GM12874 (cell line): ENCODE results near the gene NFYC.

Experiments used
- TF ChIP-seq, protein P1 (sequence below): IDR thresholded peaks from 2 replicates; pipeline ENCODE4 v1.5.1; 2011; ENCODE audit warnings: low read depth, mild to moderate bottlenecking, control low read depth, low read length, moderate library complexity; ENCODE audit not compliant: insufficient read depth

Gene NFYC

DNA sequence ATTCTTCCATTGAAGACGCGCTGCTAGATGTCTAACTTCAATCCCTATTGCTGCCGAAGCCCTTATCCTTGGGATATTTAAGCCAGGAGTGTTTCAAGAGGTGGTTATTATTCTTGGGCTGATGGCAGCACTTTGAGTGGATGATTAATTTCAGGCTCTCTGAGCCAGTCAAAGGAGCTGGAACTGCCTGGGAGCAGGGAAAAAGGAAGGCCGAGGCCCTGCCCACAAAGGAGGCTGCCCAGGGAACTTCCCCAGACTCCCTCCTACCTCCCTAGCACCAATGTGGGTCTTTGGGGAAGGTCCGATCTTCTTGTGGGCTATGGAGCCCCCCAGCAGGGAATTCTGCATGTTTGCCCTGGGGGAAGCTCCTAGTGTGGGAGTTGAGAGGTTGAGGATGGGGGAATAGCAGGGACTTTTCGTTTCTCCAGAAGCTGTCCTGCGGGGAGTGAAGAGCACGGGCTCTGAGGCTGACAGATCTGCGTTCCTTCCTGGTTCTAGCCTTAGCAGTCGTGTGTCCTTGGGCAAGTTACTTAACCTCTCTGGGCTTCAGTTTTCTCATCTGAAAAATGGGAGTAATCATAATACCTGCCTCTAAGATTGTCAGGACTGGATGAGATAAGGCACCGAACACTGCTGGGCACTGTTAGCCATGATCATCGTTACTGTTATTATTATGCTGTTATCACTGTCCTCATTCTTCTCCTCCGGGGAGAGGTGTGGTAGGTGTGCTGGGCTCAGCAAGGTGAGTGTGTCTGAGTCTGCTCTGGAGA is 98.3 kb downstream of the NFYC start:
- TF ChIP-seq, protein P1, sequence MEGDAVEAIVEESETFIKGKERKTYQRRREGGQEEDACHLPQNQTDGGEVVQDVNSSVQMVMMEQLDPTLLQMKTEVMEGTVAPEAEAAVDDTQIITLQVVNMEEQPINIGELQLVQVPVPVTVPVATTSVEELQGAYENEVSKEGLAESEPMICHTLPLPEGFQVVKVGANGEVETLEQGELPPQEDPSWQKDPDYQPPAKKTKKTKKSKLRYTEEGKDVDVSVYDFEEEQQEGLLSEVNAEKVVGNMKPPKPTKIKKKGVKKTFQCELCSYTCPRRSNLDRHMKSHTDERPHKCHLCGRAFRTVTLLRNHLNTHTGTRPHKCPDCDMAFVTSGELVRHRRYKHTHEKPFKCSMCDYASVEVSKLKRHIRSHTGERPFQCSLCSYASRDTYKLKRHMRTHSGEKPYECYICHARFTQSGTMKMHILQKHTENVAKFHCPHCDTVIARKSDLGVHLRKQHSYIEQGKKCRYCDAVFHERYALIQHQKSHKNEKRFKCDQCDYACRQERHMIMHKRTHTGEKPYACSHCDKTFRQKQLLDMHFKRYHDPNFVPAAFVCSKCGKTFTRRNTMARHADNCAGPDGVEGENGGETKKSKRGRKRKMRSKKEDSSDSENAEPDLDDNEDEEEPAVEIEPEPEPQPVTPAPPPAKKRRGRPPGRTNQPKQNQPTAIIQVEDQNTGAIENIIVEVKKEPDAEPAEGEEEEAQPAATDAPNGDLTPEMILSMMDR = no peak

DNA sequence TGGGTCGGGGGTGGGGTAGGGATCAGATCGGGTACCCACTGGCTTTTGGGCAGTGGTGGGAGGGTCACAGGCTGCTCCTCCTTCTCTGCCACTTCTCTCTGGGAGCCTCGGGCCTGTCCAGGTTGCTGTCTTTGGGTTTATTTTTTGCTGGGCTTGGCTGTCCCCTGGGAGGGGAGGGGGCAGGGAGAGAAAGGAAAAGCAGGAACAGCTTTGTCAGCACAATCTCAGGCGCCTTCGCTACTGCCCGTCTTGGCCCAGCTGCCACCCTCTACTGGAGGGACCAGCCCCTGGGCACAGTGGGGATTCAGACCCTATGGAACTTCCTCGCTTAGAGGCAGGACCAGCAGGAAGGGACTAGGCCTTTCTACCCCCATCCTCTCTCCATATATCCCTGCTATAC is 100.5 kb downstream of the NFYC start:
- TF ChIP-seq, protein P1 = no peak

GRCh38 chr1:40793617-40794016 is 102.1 kb downstream of the NFYC start:
- TF ChIP-seq, protein P1 = no peak

DNA sequence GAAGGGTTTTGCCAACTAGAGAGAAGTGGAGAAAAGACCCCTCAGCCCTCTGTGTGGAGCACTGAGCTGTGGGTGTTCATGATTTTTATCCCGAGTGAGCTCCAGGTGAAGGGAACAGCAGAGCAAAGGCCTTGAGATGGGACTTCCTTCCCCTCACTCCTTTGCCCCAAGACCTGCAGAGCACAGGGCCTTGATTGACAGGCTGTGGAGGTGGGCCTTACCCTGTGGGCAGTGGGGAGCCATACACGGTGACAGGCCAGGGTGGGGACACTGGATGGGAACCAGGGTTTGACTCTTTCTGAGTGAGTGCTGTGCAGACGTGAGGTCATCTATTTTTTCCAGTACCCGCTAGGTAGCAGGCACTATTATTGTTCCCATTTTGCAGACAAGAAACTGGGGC is 102.5 kb downstream of the NFYC start:
- TF ChIP-seq, protein P1 = no peak

DNA sequence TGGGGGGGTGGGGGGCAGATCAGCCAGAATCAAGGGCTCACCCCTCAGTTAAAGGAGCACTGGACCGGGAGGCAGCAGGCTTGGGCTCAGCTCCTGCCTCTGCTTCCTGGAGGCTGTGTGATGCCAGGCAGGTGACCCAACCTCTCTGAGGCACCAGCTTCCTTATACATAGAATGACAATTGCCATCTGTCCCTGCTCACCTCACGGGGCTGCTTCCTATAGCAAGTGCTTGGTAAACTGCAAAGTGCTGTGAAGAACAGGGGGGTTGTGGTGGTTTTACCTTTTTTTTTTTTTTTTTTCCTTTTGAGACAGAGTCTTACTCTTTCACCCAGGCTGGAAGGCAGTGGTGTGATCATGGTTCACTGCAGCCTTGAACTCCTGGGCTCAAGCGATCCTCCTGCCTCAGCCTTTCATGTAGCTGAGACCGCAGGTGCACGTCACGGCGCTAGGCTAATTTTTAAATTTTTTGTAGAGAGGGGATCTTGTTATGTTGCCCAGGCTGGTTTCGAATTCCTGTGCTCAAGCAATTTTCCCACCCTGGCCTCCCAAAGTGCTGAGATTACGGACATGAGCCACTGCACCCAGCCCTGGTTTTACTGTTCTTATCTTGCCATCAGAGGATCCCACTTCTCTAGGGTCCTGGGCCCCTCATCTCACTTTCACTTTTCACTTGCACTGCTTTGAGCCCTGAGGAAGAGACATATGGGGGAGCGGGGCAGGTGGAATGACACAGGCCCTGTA is 103.6 kb downstream of the NFYC start:
- TF ChIP-seq, protein P1 = no peak

DNA sequence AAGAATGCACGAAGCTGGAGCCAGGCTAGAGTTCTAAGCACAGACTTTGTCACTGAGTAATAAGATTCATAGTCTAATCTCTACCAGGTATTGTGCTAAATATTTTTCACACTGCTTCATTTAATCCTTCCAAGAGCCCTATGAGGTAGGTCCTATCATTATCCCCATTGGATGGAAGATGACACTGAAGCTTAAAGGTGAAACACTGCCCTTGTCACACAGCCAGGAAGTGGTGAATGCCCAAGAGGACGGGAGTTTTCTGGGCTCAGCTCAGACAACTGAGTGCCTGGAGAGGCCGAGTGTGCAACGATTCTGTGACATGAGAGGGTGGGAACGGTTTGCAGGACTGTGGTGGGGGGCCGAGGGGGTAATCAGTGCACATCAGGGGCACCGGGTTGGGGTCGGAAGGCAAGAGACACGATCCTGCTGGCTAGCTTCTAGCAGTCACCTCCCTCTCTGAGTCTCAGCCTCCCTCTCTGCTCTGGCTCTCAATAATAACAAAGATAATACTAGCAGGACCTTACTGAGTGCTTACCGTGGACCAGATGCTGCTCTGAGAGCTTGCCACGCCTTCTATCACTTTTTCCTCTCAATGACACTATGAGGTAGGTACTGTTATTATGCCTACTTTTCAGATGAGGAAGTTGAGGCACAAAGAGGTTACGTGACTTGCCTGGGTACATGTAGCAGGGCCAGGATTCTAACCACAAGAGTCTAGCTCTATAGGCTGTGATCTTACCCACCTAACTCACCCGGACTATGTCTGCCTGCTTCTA is 104.5 kb downstream of the NFYC start:
- TF ChIP-seq, protein P1 = no peak
